Stimulated activated CD8-positive, alpha-beta memory T cell treated with anti-CD3 and anti-CD28 coated beads, Interleukin-4, amount 100 ng/mL, for 4 hours (primary cell): ENCODE results near the gene CD72.
A peak's percentile ranks its signal among the peaks of the same experiment; 100 is the strongest.
"Not testable (repeated sequence)": the region's sequence is repeated elsewhere in the genome, so short reads cannot be mapped to it uniquely, and the experiment has no call there.

Experiments used
- DNase-seq, 2 donors: peaks; one replicate each; pipeline ENCODE4 v3.0.0-alpha.2; 2020; ENCODE audit warnings: low read depth in 2 of 2, low spot score in 1 of 2

CD72 gene

DNA sequence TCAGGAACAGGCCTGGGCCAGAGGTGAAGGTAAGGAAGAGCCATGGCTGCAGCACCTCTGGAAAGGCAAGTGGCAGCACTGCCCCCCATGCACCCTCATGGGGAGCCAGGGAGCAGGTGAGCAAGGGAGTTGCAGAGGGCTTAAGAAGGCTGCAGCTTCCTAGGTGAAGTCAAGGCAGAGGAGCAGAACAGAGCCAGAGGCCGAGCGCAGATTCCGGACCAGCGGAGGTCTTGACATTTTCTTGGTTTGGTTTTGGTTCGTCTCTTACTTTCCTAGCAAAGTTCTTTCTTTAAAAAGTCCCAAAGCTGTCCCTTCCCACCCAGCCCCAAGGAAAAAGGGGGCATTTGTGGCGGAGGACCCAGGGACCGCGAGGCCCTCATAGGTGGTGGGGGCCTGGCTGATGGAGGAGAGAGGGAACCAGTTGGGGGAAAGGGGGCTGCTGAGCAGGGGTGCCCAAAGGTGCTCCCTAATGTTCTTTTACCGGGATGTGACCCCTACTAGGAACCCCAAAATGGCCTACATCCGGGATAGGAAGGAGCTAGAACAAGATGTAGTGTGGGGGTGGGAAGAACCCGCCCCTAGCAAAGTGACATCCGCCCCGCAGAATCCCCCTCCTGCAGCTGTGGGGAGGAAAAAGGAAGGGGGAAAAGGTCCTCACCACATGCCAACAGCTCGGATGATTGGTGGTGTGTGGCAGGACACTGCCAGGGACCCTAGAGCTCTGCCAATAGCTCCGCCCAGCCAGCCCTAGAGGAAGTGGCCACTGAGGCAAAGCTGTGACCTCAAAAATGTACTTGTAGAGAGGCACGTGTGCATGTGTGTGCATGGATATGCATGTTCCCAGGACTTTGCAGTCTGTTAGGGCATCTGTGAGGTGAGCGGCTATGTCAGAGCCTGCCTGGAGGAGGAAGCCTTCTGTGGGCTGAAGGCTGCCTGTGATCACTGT lies 914 bp upstream of the CD72 start:
- DNase-seq, result peak in 1 of 2 donors; percentile 26

DNA sequence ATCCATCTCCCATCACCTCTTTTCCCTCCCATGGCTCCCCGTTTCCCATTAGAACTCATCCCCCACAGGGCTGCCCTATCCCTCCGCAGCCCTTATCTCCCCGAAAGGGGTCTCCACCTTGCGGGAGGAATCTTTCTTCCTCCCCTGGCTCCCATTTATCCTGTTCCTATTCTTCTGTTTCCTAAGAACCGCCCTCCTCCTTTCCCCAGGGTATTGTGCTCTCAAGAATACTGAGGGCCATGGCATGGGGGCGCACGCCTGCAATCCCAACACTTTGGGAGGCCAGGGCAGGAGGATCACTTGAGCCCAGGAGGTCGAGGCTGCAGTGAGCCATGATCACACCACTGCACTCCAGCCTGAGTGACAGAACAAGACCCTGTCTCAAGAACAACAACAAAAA lies 665 bp downstream of the CD72 start:
- no peak for DNase-seq

DNA sequence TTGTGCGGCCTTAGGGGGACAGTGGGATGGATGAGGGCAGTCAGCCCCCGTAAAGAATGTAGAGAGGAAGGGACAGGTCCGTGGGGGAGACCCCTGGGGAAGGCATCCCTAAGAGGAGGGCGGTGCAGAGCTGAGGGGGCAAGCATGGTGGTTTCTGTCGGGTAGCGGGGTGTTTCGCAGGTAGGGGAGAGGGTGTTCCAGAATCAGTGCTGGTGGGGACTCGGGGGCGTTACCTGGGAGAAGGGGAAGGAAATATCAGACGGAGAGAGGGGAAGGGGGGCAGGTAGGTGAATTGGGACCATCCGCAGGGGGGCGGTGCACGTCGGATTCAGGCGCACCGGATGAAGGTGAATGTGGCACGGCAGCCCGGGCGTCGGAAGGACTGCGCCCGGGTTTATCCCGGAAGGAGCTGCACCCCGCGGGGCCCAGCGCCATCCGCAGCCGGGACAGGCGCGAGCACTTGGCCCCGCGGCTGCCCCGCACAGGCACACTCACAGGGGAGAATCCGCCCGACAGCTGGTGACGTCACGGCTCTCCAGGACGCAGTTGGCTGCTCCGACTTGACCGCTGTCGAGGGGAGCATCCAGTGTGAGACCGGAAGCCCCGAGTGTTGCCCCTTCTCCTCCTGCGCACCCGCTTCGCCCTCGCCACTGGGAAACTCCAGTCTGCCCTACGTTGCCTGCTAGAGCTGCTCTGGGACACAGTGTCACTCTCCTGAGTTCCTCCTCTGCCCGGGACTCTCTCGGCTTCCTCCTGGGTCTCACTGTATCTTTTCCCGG lies 1.3 kb downstream of the CD72 start:
- peak; percentile 34 to 57 for DNase-seq

DNA sequence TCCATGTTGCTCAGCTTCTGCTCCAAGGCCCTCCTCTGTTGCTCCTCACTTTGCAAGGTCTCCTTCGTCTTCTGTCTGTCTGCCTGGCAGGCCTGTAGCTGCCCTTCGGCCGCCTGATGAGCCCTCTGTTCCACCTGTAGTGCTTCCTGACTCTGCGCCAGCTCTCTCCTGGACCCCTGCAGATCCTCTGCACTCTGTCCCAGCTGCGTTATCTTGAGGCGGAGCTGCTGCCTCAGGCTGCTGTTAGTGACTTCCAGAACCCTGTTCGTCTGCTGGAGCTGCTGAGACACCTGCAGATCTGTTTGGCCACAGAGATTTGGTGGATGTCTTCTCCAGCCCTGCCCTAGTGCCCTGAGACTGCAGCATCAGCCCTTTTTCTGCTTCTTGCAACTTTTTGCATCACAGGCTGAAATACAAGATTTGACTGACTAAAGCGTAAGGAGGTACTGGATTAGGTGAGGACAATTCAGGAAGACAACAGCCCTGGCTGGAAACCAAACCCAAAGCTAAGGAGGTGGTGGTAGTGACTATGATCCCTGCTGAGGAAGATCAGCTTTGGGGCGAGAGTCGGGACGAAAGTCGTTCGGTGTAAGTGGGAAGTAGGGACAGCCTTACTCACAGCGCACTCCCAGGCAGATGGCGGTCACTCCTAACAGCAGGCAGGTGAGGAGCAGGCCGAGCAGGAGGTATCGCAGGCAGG lies 2.1 kb downstream of the CD72 start:
- no peak for DNase-seq

DNA sequence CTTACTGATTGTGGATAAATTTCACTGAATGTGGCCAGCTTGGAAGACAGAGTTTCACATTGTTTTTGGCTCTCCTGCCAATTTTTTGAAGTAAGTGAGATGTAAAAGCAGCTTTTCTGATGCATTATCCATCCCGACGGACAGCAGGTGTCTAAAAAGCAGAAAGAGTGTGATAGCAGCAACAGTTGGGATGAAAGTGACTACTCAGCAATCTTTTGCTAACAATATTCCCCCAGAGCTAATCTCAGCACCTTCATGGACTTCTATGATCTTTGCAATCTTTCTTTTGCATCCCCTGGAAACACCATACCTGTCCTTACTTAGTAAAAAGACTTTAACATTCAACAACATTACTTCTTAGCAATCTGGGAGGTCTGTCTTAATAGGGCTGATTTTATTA lies 5.4 kb downstream of the CD72 start:
- DNase-seq, result no peak

DNA sequence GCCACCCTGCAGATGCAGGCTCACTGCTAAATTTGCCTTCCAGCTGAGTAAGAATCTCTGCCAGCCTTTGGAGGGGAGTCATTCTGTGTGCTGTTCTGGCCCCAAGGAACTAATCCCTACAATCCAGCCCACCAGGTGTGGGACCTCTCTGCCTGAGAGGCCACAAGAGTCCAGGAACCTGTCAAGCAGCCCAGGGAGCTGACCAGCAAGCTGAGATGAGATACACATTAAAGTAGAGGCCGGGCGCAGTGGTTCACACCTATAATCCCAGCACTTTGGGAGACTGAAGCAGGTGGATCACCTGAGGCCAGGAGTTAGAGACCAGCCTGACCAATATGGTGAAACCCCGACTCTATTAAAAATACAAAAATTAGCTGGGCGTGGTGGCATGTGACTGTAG lies 6.1 kb downstream of the CD72 start:
- not testable (repeated sequence) for DNase-seq

DNA sequence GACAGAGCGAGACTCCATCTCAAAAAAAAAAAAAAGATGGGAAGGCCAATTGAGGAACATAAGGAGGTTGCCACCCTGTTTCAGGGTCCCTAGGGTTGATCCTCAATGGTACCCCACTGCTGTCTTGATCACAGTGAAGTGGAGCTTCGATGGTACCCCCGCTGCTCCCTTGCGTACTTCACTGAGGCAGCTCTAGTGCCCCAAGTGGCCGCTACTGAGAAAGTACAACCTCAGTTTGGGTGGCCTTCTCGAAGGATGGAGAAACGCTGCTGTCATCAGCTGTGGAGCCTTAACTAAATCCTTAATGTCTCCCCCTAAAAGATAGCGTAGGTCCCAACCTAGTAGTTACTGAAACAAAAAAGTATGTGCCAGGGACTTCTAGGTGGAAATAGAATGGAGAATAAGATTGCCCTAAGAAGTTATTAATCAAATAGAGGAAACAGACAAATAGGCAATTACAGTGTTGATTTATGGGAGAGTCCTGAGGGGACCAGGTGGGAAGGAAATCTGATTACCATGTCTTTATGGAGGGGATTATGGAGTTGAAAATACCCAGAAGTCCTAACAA lies 6.9 kb downstream of the CD72 start:
- DNase-seq, result peak in 1 of 2 donors; percentile 28

DNA sequence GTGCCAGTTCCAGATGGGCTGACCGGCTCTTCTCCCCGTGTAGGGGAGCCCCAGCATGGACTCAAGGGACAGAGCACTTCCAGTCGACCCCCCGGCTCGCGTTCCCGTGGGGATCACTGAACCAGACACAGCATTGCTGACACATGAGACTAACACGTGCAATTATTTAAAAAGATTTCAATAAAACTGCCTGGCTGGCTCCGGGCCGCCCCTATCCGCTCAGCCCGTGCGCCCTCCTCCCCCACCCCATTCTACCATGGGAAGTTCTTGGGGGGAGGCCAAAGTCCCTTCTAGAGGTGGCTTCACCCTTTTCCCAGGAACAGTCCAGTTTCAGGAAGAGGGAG lies 8.4 kb downstream of the CD72 start:
- no peak for DNase-seq

DNA sequence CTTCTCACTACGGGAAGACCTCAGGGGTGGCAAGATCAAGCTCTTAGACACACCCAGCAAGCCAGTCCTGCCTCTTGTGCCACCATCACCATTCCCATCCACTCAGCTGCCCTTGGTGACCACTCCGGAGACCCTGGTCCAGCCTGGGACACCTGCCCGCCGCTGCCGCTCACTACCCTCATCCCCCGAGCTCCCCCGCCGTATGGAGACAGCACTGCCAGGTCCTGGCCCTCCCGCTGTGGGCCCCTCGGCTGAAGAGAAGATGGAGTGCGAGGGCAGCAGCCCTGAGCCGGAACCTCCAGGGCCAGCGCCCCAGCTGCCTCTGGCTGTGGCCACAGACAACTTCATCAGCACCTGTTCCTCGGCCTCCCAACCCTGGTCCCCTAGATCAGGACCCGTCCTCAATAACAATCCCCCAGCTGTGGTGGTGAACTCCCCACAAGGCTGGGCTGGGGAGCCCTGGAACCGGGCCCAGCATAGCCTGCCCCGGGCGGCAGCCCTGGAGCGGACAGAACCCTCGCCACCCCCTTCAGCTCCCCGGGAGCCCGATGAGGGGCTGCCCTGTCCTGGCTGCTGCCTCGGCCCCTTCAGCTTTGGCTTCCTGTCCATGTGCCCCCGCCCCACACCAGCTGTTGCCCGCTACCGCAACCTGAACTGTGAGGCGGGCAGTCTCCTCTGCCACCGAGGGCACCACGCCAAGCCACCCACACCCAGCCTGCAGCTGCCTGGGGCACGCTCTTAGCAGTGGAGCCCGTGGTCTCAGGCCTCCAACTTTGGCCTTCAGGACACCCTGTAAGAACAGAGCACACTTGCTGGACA lies 9.0 kb downstream of the CD72 start:
- DNase-seq, result no peak

DNA sequence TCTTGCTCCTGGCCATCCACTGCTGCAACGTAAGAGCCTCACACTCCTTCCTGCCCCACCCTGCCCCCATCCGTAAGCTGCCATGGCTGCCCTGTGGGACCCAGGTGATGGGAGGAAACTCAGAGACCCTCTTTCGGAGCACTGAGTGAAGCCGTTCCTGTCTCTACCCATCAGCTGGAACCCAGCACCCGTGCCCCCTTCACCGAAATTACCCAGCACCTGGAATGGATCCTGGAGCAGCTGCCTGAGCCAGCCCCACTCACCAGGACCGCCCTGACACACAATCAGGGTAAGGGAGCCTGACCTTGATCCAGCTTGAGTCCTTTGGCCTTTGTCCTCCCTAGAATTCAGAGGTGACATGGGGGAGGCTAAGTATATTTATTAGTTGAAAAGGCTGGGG lies 10.0 kb downstream of the CD72 start:
- DNase-seq, result no peak

DNA sequence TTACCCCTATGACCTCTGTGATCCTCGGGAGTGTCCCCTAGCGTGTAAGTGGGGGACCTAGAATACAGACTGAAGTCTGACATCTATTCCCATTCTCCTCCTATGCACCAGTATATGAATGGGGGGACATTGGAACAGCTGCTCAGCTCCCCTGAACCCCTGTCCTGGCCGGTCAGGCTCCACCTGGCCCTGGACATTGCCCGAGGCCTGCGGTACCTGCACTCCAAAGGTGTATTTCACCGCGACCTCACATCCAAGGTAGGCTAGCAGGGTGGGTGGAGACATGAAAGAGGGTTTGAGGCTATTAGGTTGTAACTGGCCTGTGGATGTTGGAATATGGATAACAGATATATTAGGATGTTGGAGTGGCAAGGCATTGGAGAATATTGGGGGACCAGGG lies 11.5 kb downstream of the CD72 start:
- no peak for DNase-seq

DNA sequence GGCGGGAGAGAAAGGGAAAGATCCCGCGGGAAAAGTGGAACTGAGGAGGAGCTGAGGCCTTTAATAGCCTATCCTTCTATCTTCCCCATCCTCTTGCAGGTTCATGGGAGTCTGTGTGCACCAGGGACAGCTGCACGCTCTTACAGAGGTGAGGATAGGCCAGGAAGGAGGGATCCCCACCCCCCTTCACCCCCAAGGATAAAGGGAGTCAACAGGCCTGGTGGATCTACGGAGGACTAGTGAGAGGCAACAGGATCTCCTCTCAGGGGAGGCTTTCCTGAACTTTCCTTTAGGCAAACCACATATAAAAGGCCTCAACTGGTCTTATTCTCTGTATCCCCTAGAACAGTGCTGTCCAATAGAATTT lies 12.1 kb downstream of the CD72 start:
- DNase-seq, result no peak

DNA sequence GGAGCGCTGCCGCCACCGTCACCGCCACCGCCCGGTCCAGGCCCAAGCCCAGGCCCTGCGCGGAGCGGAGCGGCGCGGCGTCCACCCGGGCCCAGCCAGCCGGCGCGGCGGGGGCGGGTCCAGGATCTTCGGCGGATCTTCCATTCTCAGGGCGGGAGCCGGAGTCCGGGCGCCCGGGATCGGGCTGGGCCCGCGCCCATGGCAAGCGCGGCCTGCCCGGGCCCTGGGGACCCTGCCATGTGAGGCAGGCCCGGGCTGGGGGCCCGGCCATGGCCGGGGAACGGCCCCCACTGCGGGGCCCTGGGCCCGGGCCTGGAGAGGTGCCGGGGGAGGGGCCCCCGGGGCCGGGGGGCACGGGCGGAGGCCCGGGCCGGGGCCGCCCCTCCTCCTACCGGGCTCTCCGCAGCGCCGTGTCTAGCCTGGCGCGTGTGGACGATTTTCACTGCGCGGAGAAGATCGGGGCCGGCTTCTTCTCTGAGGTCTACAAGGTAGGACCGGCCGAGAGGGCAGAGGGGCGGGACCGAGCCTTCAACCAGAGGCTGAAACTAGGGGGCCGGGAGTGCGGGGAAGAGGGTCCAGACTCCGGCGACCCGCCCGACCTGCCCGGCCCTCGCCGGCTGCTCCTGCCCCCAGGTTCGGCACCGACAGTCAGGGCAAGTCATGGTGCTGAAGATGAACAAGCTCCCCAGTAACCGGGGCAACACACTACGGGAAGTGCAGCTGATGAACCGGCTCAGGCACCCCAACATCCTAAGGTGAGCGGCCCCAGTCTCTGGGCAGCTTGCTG lies 12.7 kb downstream of the CD72 start:
- DNase-seq, result peak in 1 of 2 donors; percentile 13

DNA sequence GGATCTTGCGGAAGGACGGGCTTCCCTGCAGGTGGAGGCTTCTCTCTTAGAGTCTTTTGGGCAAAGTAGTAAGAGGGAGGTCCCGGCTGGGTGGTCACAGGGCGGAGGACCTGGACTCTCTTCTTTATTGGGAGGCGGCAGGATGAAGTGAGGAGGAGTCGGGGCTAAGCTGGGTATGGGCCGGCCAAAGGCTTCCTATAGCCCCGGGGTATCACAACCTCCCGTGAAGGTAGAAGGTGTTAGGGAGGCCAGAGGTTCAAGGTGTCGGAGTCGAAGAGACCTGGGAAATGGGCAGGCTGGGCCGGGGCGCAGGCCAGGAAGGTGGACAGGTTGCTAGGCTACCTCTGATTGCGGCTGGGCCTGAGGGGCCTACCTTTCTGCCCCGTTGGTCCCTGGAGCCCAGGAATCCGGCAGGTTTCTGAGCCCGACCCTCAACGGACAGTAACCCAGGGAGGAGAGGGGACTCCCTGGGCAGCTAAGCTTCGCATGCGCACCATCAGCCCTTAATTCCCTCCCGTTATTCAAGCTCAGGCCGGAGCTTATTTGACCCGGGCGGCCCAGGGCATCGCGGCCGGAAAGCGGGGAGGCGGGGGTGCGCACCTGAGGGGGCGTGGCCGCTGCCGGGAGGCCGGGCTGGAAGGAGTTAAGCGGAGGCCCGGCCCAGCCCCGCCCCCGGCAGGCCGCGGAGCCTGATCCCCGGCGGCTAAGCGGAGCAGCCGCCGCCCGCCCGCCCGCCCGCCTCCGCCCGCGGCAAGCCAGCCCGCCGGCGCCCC lies 13.4 kb downstream of the CD72 start, which contains the start of gene TESK1:
TESK1 (plus strand) TSS at position 685 of the 773 bp plus-strand sequence. CDS start 358 bp downstream, outside the sequence.
- peak; percentile 47 to 66 for DNase-seq

DNA sequence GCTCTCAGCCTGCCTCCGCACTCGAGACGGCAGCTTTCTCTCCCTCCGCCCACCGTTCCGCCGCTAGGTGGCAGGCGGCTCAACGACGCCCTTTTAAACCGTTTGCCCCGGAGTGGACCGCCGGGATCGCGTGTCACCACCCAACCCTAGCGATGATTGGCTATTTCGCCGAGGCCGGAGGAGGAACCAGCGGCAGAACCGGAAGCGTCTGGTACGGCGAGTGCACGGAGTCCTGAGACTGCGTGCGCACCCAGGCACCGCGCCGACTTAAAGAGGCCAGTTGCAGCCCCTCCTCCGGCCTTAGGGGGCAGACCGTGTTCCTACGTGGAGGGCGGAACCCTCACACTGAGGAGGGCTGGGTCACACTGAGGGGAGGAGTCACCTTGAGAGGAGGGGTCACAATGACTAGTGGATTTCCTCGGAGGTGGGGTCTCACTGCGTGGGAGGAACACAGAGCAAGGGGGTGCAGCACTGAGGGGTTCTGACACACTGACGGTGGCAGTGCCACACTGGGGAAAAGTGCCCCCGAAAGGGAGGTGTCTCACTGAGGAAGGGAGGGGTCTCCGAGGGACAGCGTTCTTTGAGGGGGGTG lies 14.1 kb downstream of the CD72 start:
- peak; percentile 94 to 98 for DNase-seq

DNA sequence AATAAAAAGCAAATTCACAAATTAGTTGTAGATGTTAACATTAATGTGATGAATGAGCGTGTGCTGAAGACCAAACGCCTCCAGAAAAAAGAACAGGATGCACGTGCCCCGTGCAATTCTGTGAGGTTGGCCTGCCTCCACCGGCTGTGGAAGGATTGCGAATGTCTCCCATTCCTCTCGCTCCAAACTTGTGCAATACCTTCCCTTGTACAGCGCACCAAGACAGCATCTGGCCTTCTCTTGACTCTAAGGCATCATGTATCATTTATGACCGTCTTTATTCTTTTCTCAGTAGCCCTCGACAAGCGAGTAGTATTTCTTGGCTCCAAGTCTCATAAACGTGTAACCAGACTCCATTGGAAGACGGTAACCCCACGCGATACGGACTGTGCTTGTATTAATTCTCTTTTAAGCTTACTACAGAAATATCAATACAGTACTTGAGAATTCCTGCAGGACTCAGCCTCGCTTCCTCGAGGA lies 14.7 kb downstream of the CD72 start:
- no peak for DNase-seq

DNA sequence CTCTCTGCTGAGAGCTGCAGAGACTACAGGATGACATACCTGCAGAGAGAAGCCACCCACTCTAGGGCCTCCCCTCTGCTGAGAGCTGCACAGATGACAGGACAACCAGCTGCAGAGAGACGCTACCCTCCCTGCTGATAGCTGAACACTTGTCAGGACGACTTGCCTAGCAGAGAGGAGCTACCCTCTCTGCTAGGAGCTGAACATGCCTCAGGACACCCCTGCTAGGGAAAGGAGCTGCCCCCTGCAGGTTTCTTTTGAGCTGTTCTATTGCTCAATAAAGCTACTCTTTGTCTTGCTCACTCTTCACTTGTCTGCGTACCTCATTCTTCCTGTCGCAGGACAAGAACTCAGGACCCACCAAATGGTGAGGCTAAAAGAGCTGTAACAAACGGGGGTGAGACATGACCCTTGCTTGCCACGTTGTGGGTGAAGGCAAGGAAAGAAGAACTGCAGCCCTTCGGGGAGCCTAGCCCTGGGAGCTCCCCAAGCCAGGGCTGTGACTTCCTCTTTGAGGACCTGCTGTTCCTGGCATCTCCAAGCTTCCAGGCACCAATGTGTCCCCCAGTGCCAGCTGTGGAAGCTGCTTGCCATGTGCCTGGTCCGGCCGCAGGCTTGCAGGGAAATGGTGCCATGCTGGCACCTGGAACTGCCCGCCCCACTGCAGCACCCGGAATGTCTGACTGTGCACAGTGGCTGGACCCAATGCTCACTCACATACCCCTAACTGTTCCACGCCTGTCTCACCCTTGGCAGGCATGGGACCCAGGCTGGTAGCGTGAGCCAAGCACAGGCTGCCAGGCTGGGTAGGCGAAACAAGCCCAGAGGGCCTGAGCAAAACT lies 18.2 kb downstream of the CD72 start:
- DNase-seq, result no peak
